ENCODE data around the gene PASK. TPM values are rescaled to one million over a fixed set of nuclear protein-coding genes. Genes with fewer than 3 reads are reported as not detected.

Gene PASK
- polyA plus RNA-seq, 1 donor (not counting 4 experiments of a cell fraction or from before 2014, with no cell fraction given), result 4.3 TPM

- DNase-seq (ENCODE audit: low read depth, low spot score) (no peak), FAIRE-seq (no peak)
- no peaks in the 10 kb centered on the region for H3K4me1 ChIP-seq (ENCODE audit: control insufficient read depth, extremely low read depth, insufficient read depth, low read length)
- TF ChIP-seq CTCF (optimal IDR thresholded peaks at IDR 0.05 in 1 of 3, IDR thresholded peaks at IDR 0.05 in 1 of 3, conservative IDR thresholded peaks at IDR 0.05 in 1 of 3; ENCODE audit: extremely low read depth in 1 of 3, insufficient read depth in 2 of 3, low read length in 3 of 3) (no peak), EZH2 (IDR thresholded peaks at IDR 0.05; ENCODE audit: low read length) (no peak)
- peaks cover 0 to 7% of the 10 kb centered on the region in 2 experiments for H3K36me3 ChIP-seq (ENCODE audit: control insufficient read depth in 2 of 2, extremely low read depth in 1 of 2, insufficient read depth in 2 of 2, low read length in 2 of 2)
- H3K4me3 ChIP-seq (ENCODE audit: control insufficient read depth in 2 of 3, extremely low read depth in 1 of 3, insufficient read depth in 2 of 3, low read depth in 1 of 3, low read length in 3 of 3), result no peak overlapping the region
- H4K20me1 ChIP-seq (ENCODE audit: control insufficient read depth, extremely low read depth, insufficient read depth, low read length), result no peaks in the 10 kb centered on the region
- no peaks in the 10 kb centered on the region for H3K9me1 ChIP-seq (ENCODE audit: control insufficient read depth, extremely low read depth, insufficient read depth, low read length)
- H3K79me2 ChIP-seq (ENCODE audit: control insufficient read depth, insufficient read depth, low read length), result no peaks in the 10 kb centered on the region
- H3K27ac ChIP-seq (ENCODE audit: control insufficient read depth, insufficient read depth, low read length), result no peak overlapping the region
- no peaks in the 10 kb centered on the region for H3K27me3 ChIP-seq (ENCODE audit: control insufficient read depth, extremely low read depth, insufficient read depth, low read length)
- H2AFZ ChIP-seq (ENCODE audit: control insufficient read depth, low read length), result no peak overlapping the region
- H3K9ac ChIP-seq (ENCODE audit: control insufficient read depth, extremely low read depth, insufficient read depth, low read length), result no peak overlapping the region
- no peak overlapping the region for H3K4me2 ChIP-seq (ENCODE audit: control insufficient read depth, extremely low read depth, insufficient read depth, low read depth, low read length)
- dilution Hi-C loops (cut with MboI; ENCODE audit: extremely low pct_ligation_motif_present, low sequenced_read_pairs), result no loop called here
- H3K9me3 ChIP-seq (ENCODE audit: control insufficient read depth, low read depth, low read length), result no peaks in the 10 kb centered on the region
Observed at GRCh38 chr2:241110607-241111439, 38.4 kb downstream of the PASK start.

GRCh38 chr2:241110089-241110606, 39.1 kb downstream of the PASK start:
- Histone ChIP-seq H3K4me1 (ENCODE audit: control insufficient read depth, extremely low read depth, insufficient read depth, low read length) (no peaks in the 10 kb centered on the region), H3K4me2 (ENCODE audit: control insufficient read depth, extremely low read depth, insufficient read depth, low read depth, low read length) (no peak overlapping the region), H3K9me3 (ENCODE audit: control insufficient read depth, low read depth, low read length) (no peaks in the 10 kb centered on the region), H2AFZ (ENCODE audit: control insufficient read depth, low read length) (no peak overlapping the region), H3K27ac (ENCODE audit: control insufficient read depth, insufficient read depth, low read length) (no peak overlapping the region), H3K4me3 (ENCODE audit: control insufficient read depth in 2 of 3, extremely low read depth in 1 of 3, insufficient read depth in 2 of 3, low read depth in 1 of 3, low read length in 3 of 3) (no peak overlapping the region), H3K36me3 (ENCODE audit: control insufficient read depth in 2 of 2, extremely low read depth in 1 of 2, insufficient read depth in 2 of 2, low read length in 2 of 2) (peaks cover 0 to 7% of the 10 kb centered on the region in 2 experiments), H3K9ac (ENCODE audit: control insufficient read depth, extremely low read depth, insufficient read depth, low read length) (no peak overlapping the region), H3K27me3 (ENCODE audit: control insufficient read depth, extremely low read depth, insufficient read depth, low read length) (no peaks in the 10 kb centered on the region), H3K79me2 (ENCODE audit: control insufficient read depth, insufficient read depth, low read length) (no peaks in the 10 kb centered on the region), H4K20me1 (ENCODE audit: control insufficient read depth, extremely low read depth, insufficient read depth, low read length) (no peaks in the 10 kb centered on the region), H3K9me1 (ENCODE audit: control insufficient read depth, extremely low read depth, insufficient read depth, low read length) (no peaks in the 10 kb centered on the region)
- TF ChIP-seq EZH2 (IDR thresholded peaks at IDR 0.05; ENCODE audit: low read length) (no peak), CTCF (optimal IDR thresholded peaks at IDR 0.05 in 1 of 3, IDR thresholded peaks at IDR 0.05 in 1 of 3, conservative IDR thresholded peaks at IDR 0.05 in 1 of 3; ENCODE audit: extremely low read depth in 1 of 3, insufficient read depth in 2 of 3, low read length in 3 of 3) (no peak)
- dilution Hi-C loops (cut with MboI; ENCODE audit: extremely low pct_ligation_motif_present, low sequenced_read_pairs), result no loop called here
- DNase-seq (ENCODE audit: low read depth, low spot score) (no peak), FAIRE-seq (no peak)
